ENCODE results near the gene NLRC4. TPM values are rescaled to one million over a fixed set of nuclear protein-coding genes. Genes with fewer than 3 reads are reported as not detected.
"Not testable (repeated sequence)": the region's sequence is repeated elsewhere in the genome, so short reads cannot be mapped to it uniquely, and the experiment has no call there.

Gene NLRC4
- total RNA-seq, 3 donors from 2014 or later = 1.3 to 2.6 (median 1.8) TPM

DNA sequence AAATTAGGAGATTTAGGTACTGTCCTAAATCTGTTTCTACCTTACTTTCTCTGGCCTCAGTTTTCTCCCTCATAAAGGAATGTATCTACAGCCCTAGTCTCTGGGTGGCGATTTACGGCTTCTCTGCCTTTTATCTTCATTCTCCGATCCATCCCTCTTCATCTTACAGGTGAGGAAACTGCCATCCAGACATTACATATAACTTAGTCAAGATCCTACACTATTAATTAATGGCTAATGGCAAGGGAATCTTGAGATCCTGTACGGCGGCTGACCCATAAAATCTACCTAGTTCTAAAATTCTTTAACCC lies 12.6 kb upstream of the NLRC4 start:
- TF ChIP-seq POLR2AphosphoS5 (IDR thresholded peaks at IDR 0.05) (no peak), POLR2A (IDR thresholded peaks at IDR 0.05) (no peak)
- TF ChIP-seq, protein P1, sequence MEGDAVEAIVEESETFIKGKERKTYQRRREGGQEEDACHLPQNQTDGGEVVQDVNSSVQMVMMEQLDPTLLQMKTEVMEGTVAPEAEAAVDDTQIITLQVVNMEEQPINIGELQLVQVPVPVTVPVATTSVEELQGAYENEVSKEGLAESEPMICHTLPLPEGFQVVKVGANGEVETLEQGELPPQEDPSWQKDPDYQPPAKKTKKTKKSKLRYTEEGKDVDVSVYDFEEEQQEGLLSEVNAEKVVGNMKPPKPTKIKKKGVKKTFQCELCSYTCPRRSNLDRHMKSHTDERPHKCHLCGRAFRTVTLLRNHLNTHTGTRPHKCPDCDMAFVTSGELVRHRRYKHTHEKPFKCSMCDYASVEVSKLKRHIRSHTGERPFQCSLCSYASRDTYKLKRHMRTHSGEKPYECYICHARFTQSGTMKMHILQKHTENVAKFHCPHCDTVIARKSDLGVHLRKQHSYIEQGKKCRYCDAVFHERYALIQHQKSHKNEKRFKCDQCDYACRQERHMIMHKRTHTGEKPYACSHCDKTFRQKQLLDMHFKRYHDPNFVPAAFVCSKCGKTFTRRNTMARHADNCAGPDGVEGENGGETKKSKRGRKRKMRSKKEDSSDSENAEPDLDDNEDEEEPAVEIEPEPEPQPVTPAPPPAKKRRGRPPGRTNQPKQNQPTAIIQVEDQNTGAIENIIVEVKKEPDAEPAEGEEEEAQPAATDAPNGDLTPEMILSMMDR (IDR thresholded peaks at IDR 0.05) = no peak
- intact Hi-C loops (cut with DNase I; ENCODE audit: low total_unique reads) = no loop called here
- H3K36me3 ChIP-seq = no peaks in the 10 kb centered on the region
- H3K4me1 ChIP-seq = no peaks in the 10 kb centered on the region
- peak overlapping the region; percentile 92 to 93 for H3K27ac ChIP-seq
- H3K9me3 ChIP-seq = no peaks in the 10 kb centered on the region
- no peak for DNase-seq (ENCODE audit: low spot score in 2 of 2)
- peak overlapping the region; percentile 97 to 100 (median 99) for H3K4me3 ChIP-seq
- peaks cover 0 to 4% of the 10 kb centered on the region in 2 donors for H3K27me3 ChIP-seq

DNA sequence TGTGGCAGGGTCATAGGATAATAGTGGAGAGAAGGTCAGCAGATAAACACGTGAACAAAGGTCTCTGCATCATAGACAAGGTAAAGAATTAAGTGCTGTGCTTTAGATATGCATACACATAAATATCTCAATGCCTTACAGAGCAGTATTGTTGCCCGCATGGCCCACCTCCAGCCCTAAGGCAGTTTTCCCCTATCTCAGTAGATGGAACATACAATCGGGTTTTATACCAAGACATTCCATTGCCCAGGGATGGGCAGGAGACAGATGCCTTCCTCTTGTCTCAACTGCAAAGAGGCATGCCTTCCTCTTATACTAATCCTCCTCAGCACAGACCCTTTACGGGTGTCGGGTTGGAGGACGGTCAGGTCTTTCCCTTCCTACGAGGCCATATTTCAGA lies 11.1 kb upstream of the NLRC4 start:
- intact Hi-C loops (cut with DNase I; ENCODE audit: low total_unique reads); H3K4me3 ChIP-seq; H3K27ac ChIP-seq: not testable (repeated sequence)

DNA sequence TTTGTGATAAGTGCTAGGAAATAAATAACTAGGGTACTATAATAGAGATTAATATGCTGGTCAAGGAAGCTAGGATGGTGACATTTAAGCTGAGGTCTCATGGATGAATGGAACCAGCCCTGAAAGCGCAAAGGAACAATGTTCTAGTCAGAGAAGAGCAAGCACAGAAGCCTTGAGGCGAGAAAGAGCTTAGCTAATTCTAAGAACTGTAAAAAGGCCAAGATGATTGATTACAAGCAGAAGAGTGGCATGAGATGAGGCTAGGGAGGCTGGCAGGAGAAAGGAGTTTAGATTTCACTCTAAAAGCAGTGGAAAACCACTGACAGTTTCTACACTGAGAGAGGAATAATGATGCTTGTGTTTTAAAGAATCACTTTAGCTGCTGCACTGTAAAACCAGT lies 9.6 kb upstream of the NLRC4 start:
- no peak overlapping the region for H3K27ac ChIP-seq
- H3K27me3 ChIP-seq = peaks cover 0 to 11% of the 10 kb centered on the region in 2 donors
- H3K9me3 ChIP-seq = no peaks in the 10 kb centered on the region
- H3K36me3 ChIP-seq = no peaks in the 10 kb centered on the region
- H3K4me3 ChIP-seq = no peak overlapping the region
- intact Hi-C loops (cut with DNase I; ENCODE audit: low total_unique reads) = no loop called here
- TF ChIP-seq POLR2A (IDR thresholded peaks at IDR 0.05) (no peak), POLR2AphosphoS5 (IDR thresholded peaks at IDR 0.05) (no peak)
- TF ChIP-seq, protein P1 (IDR thresholded peaks at IDR 0.05) = no peak
- H3K4me1 ChIP-seq = no peaks in the 10 kb centered on the region
- no peak for DNase-seq (ENCODE audit: low spot score in 2 of 2)

More for the DNA sequence above, 11.1 kb upstream of the NLRC4 start:
- H3K9me3 ChIP-seq; DNase-seq (ENCODE audit: low spot score in 2 of 2); H3K27me3 ChIP-seq; H3K4me1 ChIP-seq; H3K36me3 ChIP-seq: not testable (repeated sequence)

DNA sequence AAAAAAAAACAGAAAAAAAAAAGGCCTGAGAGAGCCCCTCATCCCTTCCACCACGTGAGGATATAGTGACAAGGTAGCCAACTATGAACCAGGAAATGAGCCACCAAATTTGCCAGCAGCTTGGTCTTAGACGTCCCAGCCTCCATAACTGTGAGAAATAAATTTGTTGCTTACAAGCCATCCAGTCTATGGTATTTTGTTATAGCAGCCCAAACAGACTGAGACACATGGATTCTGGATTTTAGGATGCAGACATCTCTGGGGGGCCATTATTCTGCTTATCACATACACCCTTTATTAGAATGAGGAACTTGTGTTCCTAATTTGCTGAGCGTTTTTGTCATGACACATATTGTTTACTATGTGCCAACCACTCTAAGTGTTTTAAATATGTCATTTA lies 7.6 kb upstream of the NLRC4 start:
- no peaks in the 10 kb centered on the region for H3K9me3 ChIP-seq
- TF ChIP-seq POLR2A (IDR thresholded peaks at IDR 0.05) (no peak), POLR2AphosphoS5 (IDR thresholded peaks at IDR 0.05) (no peak)
- TF ChIP-seq, protein P1 (IDR thresholded peaks at IDR 0.05) = no peak
- DNase-seq (ENCODE audit: low spot score in 2 of 2) = no peak
- no peak overlapping the region for H3K4me3 ChIP-seq
- H3K36me3 ChIP-seq = no peaks in the 10 kb centered on the region
- intact Hi-C loops (cut with DNase I; ENCODE audit: low total_unique reads) = no loop called here
- no peaks in the 10 kb centered on the region for H3K4me1 ChIP-seq
- H3K27ac ChIP-seq = no peak overlapping the region
- H3K27me3 ChIP-seq = peaks cover 0 to 15% of the 10 kb centered on the region in 2 donors

DNA sequence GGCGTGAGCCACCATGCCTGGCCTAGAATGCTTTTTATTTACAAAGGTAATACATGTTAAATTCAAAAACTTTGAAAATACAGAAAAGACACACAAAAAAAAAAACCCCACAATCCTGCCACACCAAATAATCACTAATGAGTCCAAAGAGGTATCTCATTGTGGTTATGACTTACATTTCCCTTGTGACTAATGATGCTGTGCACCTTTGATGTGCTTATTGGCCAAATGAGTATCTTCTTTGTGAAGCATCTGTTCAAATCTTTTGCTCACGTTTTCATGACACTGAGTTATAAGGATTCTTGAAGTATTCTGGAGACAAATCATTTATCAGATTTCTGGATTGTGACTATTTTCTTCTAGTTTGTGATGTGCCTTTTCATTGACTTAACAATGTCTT lies 6.4 kb upstream of the NLRC4 start:
- Histone ChIP-seq H3K36me3 (no peaks in the 10 kb centered on the region), H3K27me3 (peaks cover 0 to 15% of the 10 kb centered on the region in 2 donors), H3K4me1 (no peaks in the 10 kb centered on the region), H3K27ac (no peak overlapping the region), H3K9me3 (no peaks in the 10 kb centered on the region), H3K4me3 (no peak overlapping the region)
- TF ChIP-seq POLR2A (IDR thresholded peaks at IDR 0.05) (no peak), POLR2AphosphoS5 (IDR thresholded peaks at IDR 0.05) (no peak)
- TF ChIP-seq, protein P1 (IDR thresholded peaks at IDR 0.05) = no peak
- no peak for DNase-seq (ENCODE audit: low spot score in 2 of 2)
- intact Hi-C loops (cut with DNase I; ENCODE audit: low total_unique reads) = no loop called here

DNA sequence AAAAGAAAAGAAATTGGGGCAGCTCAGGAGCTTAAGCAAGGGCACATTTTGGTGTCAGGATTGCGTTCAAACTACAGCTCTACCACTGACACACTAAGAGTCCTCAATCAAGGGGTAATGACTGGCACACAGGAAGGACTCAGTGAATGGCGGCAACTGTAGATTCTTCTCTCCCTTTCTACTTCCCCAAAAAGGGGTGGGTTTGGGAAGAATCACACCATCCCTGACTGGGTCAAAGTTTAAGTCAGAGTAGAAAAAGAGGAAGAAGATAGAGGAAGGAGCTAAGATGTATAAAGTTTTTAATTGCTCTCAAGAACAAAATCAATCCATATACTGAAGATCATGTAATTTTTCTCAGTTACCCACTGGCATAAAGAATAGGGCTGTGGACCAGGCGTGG lies 2.6 kb downstream of the NLRC4 start:
- TF ChIP-seq, protein P1 (IDR thresholded peaks at IDR 0.05) = no peak
- TF ChIP-seq POLR2AphosphoS5 (IDR thresholded peaks at IDR 0.05) (no peak), POLR2A (IDR thresholded peaks at IDR 0.05) (no peak)
- Histone ChIP-seq H3K4me1 (no peaks in the 10 kb centered on the region), H3K36me3 (no peaks in the 10 kb centered on the region), H3K27ac (no peak overlapping the region), H3K9me3 (peaks cover 0 to 4% of the 10 kb centered on the region in 2 donors), H3K4me3 (no peak overlapping the region), H3K27me3 (no peaks in the 10 kb centered on the region)
- DNase-seq (ENCODE audit: low spot score in 2 of 2) = no peak
- intact Hi-C loops (cut with DNase I; ENCODE audit: low total_unique reads) = no loop called here
